ENCODE data around the gene ARHGEF28. TPM values are rescaled to one million over a fixed set of nuclear protein-coding genes. Genes with fewer than 3 reads are reported as not detected.

The ARHGEF28 gene
- total RNA-seq, 4 donors from 2014 or later: 13.3 to 19.0 (median 16.9) TPM

GRCh38 chr5:73631500-73631899 is 5.5 kb downstream of the ARHGEF28 start:
- no peak for DNase-seq
- Histone ChIP-seq H3K36me3 (no peaks in the 10 kb centered on the region), H3K4me1 (peaks cover 0 to 7% (median 0%) of the 10 kb centered on the region in 4 donors), H3K9me3 (no peaks in the 10 kb centered on the region), H3K4me3 (no peak overlapping the region), H3K27me3 (no peaks in the 10 kb centered on the region), H3K27ac (no peak overlapping the region)
- TF ChIP-seq POLR2A (IDR thresholded peaks at IDR 0.05) (no peak), CTCF (IDR thresholded peaks at IDR 0.05) (no peak)

GRCh38 chr5:73633060-73633459 is 7.1 kb downstream of the ARHGEF28 start:
- no peak overlapping the region for H3K4me3 ChIP-seq
- H3K27me3 ChIP-seq: no peaks in the 10 kb centered on the region
- no peak overlapping the region for H3K27ac ChIP-seq
- H3K9me3 ChIP-seq: no peaks in the 10 kb centered on the region
- no peaks in the 10 kb centered on the region for H3K36me3 ChIP-seq
- no peak for TF ChIP-seq CTCF (IDR thresholded peaks at IDR 0.05)
- TF ChIP-seq POLR2A (IDR thresholded peaks at IDR 0.05): no peak
- DNase-seq: no peak
- H3K4me1 ChIP-seq: no peaks in the 10 kb centered on the region

- TF ChIP-seq CTCF (IDR thresholded peaks at IDR 0.05) (no peak), POLR2A (IDR thresholded peaks at IDR 0.05) (no peak)
- Histone ChIP-seq H3K4me1 (no peaks in the 10 kb centered on the region), H3K9me3 (no peaks in the 10 kb centered on the region), H3K36me3 (no peaks in the 10 kb centered on the region), H3K27me3 (no peaks in the 10 kb centered on the region), H3K27ac (no peak overlapping the region), H3K4me3 (no peak overlapping the region)
- no peak for DNase-seq
Observed at GRCh38 chr5:73636408-73636807, 10.4 kb downstream of the ARHGEF28 start.

- Histone ChIP-seq H3K4me3 (no peak overlapping the region), H3K4me1 (no peaks in the 10 kb centered on the region), H3K27me3 (no peaks in the 10 kb centered on the region), H3K36me3 (no peaks in the 10 kb centered on the region), H3K9me3 (no peaks in the 10 kb centered on the region), H3K27ac (no peak overlapping the region)
- no peak for DNase-seq
- TF ChIP-seq POLR2A (IDR thresholded peaks at IDR 0.05) (no peak), CTCF (IDR thresholded peaks at IDR 0.05) (no peak)
Observed at GRCh38 chr5:73637565-73637964, 11.6 kb downstream of the ARHGEF28 start.

GRCh38 chr5:73638344-73639095 is 12.5 kb downstream of the ARHGEF28 start:
- Histone ChIP-seq H3K27ac (no peak overlapping the region), H3K4me3 (no peak overlapping the region), H3K27me3 (no peaks in the 10 kb centered on the region), H3K36me3 (no peaks in the 10 kb centered on the region), H3K4me1 (no peaks in the 10 kb centered on the region), H3K9me3 (no peaks in the 10 kb centered on the region)
- TF ChIP-seq CTCF (IDR thresholded peaks at IDR 0.05) (no peak), POLR2A (IDR thresholded peaks at IDR 0.05) (no peak)
- DNase-seq: no peak
